Measurements from ENCODE around the gene SYT17.

Gene SYT17

DNA sequence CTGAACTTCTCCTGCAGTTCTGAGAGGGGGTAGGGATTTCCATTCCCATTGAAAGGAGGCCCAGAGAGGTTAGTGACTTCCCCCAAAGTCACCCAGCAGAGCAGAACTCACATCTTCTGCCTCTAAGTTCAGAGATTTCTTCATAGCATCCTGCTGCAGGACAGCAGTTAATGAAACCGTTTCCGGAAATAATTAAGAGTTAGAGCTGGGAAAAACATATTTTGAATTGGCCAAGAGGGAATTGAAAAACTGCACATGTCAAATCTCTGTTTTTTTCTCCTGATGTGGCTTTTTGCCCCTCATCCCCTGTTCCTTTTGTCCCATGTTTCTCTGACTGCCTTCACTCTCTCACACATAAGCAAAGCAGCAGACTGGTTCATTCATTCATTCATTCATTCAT, 27.6 kb upstream of the SYT17 start:
- no peak for DNase-seq

DNA sequence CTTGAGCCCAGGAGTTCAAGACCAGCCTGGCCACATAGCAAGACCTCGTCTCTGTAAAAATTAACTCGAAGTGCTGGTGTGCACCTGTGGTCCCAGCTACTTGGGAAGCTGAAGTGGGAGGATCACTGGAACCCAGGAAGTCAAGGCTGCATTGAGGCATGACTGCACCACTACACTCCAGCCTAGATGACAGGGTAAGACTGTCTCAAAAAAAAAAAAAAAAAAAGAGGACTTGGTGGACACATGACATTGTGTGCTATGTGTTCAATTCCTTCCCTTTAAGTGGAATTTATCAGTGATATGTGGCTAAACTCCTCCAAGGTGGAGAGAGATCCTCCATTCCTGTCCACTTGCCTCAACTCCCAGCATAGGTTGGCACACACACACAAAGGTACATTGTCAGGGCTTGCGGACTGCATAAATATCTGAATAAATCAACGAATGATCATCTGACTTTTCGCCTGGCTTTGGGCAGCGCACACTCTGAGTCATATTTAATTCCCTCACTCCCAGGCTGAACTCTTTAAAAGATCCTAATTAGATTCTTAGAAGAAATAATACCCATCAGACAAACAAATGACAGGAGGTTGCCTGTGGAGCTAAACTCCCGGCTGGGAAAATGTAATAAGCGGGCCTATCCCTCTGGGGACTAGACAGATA, 25.0 kb upstream of the SYT17 start:
- DNase-seq: no peak

DNA sequence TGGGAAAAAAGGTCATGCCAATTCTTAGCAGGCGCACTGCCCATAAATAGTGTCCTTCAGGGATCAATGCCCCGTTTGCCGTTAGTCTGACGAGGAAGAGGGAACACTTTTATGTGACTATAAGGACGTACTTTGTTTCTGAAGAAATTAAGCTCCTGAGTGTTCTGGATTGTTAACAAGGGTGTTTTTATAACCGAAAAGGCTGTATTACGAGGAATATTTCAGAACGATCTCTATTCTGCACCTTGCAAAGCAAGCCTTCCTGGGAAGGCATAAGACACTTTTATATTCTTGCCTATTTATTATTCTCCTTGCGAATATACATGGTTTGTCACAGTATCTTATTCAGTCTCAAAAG, 24.5 kb upstream of the SYT17 start:
- no peak for DNase-seq

DNA sequence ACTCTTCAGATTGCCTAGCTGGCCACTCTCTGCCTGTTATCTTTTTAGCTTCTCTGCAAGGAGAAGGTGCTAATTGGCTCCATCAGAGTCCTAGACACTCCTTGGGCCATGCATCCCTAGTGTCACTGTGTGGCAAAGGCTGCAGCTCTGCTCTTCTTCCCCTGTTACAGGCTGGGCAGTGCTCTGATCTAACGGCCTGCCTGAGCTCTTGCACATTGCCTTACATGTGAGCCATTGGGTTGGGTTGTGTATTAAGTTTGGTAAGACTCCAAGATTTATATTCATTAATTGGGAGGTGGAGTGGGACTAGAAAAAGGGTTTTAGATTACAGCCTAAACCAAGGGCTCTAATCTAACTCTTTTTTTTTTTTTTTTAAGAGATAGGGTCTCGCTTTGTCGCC, 23.0 kb upstream of the SYT17 start:
- no peak for DNase-seq

DNA sequence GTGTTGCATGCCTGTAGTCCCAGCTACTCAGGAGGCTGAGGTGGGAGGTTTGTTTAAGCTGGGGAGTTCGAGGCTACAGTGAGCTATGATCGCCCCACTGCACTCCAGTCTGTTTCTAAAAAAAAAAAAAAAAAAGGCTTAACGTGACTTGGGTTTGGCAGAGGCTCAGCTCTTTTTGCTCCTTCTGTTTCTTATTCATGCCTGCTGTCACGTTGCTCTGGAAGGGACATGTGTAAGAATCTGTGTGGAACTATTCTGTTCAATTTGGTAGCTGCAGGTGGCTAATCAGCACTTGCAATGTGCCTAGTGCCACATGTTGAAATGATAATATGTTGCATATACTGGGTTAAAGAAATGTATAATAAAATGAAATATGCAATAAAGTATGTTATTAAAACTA, 20.9 kb upstream of the SYT17 start:
- no peak for DNase-seq

DNA sequence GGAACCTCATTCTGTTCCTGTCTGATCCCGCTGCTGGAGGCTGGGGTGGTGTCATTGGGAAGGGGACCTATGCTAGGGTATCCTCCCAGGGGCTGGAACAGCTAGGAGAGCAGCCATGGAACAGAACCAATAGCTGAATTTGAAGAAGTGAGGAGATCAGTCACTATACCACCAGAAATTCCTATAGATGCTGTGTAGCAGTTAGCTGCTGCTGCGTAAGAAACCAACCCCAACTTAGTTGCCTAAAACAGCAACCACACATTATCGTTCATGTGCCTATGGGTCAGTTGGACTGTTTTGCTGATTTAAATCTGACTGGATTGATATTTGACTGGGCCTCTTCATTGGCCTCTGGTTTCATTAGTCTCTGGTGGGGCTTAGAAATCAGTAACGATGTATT, 20.4 kb upstream of the SYT17 start:
- no peak for DNase-seq

DNA sequence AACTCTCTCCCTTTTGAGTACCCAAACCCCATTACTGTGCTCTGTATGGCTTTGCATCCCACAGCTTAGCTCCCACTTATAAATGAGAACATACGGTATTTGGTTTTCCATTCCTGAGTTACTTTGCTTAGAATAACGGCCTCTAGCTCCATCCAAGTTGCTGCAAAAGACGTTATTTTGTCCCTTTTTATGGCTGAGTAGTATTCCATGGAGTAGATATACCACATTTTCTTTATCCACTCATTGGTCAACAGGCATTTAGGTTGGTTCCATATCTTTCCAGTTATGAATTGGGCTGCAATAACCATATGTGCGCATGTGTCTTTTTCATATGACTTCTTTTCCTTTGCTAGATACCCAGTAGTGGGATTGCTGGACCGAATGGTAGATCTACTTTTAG, 19.9 kb upstream of the SYT17 start:
- DNase-seq: no peak

DNA sequence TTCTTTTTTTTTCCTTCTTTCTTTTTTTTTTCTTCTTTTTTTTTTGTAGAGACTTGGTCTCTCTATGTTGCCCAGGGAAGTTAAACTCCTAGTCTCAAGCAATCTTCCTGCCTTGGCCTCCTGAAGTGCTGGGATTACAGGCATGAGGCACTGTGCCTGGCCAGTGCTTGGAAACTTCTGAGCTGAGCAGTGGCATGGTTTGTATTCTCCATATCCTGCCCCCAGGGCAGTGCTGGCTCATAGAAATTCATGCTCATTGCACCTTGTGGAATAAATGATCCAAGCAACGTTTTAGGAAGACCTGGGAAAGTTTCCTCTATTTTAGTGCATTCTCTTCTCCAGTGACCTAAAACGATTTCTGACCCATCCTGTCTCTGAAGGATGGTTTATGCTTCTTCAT, 16.7 kb upstream of the SYT17 start:
- no peak for DNase-seq

DNA sequence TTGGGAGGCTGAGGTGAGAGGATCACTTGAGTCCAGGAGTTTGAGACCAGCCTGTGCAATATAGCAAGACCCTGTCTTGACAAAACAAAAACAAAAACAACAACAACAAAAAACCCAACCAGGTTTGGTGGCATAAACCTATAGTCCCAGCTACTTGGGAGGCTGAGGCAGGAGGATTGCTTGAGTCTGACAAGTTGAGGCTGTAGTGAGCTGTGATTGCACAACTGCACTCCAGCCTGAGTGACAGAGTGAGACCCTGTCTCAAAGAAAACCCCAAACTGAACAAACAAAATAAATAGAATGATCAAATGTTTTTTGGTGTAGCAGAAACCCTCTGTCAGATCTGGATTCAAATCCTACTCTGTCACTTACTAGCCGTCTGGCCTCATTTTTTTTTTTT, 16.0 kb upstream of the SYT17 start:
- DNase-seq: no peak

DNA sequence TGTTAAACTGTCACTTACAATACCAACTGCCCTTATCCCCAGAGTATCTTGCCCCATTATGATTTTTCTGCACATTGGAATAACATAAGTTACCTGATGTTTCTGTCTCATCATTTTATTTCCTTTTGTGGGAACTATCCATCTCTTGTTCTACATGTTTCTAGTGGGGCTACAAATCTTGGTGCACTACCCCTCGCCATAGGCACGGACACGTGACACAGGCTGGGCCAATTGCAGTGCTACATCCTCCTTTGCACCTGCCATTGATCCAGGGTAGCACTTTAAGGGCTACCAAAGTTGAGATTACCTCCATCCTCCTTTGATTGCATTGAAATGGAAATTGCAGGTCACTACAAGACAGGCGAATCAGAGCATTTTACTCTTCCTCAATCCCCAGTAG, 14.2 kb upstream of the SYT17 start:
- DNase-seq: no peak

DNA sequence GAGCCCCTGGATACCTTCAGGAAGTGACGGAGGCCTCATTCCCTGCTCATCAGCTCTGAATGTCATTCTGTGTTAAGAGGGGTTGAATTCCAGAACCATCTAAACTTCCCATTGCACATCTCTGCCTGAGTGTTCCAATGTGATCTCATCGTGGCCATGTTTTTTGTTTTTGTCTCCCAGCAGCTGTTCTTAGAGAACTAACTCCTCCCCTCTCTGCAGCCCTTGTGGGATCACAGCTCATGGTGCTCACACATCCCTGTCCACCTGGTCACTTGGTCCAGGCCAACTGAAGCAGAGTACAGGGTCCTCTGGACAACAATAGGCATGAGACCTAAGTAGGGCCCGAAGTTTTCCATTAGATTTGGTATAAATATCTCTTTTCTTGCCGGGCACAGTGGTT, 6.0 kb upstream of the SYT17 start:
- no peak for DNase-seq

DNA sequence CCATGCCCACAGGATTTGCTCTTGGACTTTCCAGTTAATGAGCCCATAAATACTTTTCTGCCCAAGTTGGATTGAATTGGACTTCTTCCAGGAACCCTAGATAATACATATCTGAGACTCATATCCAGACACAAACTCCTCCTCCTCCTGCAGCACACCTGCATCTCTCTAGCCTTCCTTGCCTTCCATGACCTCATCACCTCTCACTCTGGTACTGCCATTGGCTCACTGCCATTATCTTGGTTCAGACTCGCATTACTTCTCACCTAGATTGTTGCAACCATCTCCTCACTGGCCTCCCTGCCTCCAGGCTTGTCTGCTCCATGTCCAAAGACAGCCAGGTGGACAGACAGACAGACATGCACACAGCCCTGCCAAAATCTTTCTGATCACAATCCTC, 4.8 kb upstream of the SYT17 start:
- DNase-seq: no peak

DNA sequence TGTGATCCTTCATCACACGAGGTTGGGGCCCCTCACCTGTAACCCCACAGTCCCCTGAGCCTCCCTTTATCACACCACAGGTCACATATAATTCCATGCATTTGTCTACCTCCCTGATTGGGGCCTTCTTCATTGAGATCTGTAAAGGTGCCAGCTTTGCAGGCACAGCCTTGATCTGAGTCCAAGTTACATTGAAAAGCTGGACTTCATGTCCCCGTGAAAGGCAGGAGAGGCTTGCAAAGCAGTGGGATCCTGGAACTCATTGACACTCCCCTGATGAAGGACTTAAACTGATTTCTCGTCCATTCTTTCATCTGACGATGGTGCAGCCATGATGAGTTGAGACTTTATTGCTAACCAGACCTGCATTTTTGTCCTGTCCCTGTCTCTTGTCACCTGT, 3.8 kb upstream of the SYT17 start:
- no peak for DNase-seq

DNA sequence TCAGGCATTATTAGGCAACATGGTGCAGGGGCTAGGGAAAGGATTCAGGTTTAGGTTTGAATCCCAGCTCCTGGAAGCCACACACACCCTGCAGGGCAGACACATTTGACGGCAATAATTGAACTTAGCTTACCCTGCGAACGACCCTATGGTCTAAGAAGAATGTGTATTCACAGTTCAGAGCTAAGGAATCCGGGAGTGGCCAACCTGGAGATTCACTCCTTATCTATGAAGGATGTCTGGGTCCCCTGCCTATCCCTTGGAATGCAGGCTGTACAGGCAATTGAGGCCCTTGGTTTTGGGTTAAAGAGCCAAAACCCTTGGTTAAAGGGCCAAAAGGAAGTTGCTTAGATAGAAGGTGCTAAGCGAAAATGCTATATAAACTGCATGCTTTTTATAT, 2.9 kb upstream of the SYT17 start:
- no peak for DNase-seq

DNA sequence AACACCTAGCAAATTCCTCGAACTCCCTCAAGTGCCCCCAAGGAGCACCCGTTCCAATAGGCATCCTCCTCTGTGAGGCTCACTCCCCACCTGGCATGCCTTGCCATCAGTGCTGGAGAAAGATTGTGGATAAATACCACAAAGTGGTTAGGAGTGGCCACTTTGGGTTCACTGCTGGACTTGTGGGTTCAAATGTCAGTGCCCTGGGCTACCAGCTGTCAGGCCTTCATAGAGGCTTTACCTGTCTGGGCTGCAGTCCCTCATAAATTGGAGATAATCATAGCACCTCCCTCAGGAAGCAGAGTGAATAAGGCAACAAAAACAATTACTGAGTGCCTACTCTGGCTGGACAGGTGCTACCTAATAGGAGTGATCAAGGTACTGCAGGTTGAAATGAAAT, 1.5 kb upstream of the SYT17 start:
- DNase-seq: no peak

DNA sequence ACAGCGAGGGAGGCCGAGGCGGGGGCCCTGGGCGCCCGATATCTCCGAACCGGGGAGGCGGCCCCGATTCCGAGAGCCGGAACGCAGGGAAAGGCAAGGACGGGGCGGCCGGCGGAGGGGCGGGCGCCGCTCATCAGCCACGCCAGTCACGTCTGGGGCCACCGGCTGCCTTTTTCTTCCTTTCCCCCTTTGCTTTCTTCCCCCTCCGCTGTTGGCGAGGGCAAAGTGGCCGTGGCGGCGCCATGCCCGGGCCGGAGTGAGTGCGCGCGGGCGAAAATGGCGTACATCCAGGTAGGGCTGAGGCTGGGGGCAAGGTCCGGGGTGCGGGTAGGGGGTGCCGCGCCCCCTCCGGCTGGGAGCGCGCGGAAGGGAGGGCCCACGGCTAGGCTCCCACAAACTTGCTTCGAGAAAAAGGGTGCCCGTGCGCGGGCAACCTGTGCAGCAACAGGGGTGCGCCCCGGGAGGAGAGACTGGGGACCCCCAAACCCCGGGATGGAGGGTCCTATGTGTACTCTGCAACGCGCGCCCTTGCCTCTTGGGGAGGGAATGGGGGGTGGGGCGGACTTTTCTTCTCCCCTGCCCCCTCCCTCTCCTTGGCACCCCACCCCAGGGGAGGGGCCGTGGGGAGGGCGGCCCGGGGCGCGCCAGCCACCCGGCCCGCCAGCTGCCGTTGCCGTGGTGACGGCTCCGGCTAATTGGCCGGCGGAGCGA, 486 bp downstream of the SYT17 start:
- no peak for DNase-seq

DNA sequence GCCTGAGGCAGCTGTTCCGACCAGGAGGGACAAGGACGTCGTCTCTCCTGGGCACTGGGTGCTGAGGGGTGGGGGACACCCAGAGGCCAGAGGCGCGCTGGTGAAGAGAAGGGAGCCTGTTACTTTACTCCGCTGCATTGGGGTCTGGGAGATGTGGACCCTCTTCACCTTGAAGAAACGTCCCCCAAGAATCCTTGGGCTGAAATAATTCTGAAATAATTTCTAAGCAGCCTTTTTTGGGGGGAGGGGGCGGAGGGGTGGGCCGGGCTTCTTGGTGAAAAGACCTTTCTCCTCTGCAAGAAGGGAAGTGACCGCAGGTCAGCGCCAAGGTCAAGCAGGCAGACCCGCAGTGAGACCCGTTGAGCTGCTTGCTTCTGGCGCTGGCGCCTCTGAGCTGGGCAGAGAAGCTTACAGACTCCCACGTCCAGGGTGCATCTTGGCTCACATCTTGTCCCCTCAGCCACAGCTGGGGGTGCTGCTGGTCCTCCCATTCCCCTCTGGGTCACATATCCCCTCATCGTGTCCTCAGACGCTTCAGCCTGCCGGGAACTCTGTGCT, 1.1 kb downstream of the SYT17 start:
- no peak for DNase-seq

DNA sequence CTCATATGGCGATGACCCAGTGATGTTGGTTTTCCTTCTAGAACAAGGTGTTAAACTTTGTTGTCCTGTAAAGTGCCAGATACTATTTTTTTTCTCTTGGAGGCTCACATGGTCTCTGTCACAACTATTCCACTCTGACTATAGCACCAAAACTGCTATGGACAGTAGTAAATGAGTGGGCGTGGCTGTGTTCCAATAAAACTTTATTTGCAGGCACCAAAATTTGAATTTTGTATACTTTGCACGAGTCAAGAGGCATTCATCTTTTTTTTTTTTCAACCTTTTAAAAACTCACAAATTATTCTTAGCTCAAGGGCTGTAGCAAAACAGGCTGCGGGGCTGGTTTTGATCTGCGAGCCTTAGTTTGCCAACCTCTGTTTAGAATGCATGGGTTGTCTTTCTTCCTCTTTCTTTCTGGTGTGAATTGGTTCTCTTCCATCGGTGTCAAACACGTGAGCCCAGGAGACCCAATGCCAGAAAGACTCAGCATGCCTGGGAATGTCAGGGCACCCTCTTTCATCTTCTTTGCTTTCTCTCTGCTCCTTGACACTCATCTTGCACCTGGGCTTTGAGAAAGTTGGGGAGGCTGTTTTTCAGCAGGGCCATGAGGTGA, 2.1 kb downstream of the SYT17 start:
- no peak for DNase-seq

DNA sequence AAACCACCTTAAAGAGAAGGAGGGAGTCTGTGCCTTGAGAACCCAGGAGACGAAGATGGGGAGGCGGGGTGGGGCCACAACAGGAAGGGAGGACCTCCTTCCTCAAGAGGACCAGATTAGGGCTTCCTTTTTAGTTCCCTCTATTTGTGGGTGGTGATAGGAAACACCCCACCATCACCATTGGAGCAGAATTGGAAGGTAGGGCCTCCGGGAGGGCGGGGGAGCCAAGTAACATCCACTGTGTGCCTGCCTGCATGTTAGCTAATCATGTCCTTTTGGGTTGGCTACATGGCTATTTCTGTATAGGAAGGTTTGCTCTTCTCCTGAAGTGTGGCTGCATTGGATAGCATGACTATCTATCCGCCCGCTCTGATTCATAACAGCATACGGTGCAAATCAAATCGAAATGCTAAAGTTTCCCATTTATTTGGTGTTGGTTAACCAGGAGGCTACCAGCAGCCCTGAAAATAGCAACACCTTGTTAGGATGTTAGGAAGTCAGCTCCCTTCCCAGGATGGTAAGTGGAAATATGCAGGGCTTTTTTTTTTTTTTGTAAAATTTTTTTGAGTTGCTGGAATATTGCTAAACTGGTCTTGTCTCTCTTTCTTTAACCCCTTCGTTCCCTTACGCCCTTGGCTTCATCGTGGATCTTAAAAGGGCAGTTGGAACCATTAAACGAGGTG, 4.2 kb downstream of the SYT17 start:
- no peak for DNase-seq

DNA sequence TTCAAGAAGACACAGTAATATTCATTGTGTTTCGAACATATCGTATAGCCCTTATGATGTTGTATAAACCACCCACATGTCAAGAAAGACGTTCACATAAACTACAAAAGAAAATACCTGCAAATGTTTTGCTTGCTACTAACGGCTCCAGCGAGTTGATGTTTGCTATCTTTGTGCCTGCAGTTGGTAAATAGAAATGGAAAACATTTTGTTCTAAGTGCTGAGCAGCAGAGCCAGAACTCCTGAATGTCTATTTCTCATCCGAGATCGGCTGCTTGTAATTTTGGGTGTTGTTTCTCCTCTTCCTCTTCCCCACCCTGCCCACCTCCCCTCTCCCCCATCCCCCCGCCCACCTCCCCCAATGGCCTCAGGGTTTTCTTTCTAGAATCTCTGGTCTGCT, 5.0 kb downstream of the SYT17 start:
- DNase-seq: no peak

DNA sequence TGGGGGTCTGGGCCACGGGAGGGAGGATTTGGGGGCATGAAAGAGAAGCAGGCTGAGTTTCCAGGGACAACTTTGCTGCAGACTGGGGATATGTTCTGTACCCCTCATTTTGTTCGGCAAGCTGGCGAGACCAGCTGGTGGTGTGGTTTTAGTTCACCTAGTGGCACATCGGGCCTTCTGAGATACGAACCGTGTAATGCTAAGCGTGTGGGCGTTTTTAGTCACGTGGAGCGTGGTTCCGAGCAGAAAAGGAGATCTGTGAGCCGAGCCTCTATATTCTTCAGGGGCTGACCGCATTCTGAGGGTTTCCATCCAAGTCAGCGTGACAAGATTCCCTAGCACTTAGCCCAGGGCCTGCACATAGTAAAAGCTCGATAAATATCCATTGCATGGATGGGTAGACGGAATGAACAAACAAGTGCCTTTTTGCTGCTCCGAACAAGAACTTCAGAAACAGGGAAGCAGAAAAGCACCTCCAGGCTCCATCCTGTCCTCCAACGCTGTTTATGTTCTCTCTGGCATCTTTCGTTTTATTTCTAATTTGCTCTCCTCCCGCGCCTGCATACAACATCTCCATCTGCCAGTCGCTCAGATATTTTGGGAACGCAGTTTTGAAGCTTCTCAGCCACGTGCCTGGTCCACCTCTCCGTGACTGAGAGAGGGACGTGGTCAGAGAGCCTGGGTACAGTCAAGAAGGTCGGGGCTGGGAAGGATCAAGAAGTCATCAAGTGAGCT, 5.8 kb downstream of the SYT17 start:
- no peak for DNase-seq

DNA sequence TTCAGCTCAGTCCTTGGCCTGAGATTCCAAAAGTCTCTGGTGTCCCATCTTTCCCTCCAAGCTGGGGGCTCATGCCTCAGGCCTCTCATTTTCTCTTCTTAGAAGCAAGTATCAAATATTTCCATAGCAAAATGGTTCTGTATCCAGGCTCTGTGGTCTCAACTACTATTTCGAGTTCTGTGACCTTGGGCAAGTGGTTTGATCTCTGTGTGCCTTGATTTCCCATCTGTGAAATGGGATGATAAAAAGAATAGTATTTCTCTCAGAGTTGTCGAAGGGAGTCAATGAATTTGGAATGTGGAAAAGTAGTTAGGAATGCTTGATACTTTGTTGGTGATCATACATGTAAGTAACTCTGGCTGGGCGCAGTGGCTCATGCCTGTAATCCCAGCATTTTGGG, 6.4 kb downstream of the SYT17 start:
- no peak for DNase-seq
